Fibroblast of the aortic adventitia (primary cell): ENCODE measurements around the gene AVPR2. TPM values are rescaled to one million over a fixed set of nuclear protein-coding genes. Genes with fewer than 3 reads are reported as not detected.

Experiments
- DNase-seq: peaks from one replicate; pipeline ENCODE4 v3.0.0-alpha.2; 2010; ENCODE audit warnings: low read depth
- H3K4me3 ChIP-seq: 2 replicates; pipeline ENCODE4 v1.5.1; 2011; ENCODE audit warnings: low read depth, mild to moderate bottlenecking, control low read depth, low read length, moderate library complexity
- CTCF ChIP-seq: IDR thresholded peaks from 2 replicates; pipeline ENCODE4 v1.5.1; 2011; ENCODE audit warnings: mild to moderate bottlenecking, low read length, control low read depth, inconsistent platforms; ENCODE audit not compliant: insufficient read depth
- total RNA-seq: library from RNA; depleted of rRNA; stranded (reverse); fragments of >200 nt; gene quantifications from 2 replicates; pipeline ENCODE4 v1.2.3, GENCODE V29; 2012; ENCODE audit warnings: low replicate concordance

Gene AVPR2
- total RNA-seq, 1 donor: not detected

- TF ChIP-seq CTCF: no peak
- no peak for DNase-seq
- H3K4me3 ChIP-seq: no peak overlapping the region
Measured at GRCh38 chrX:153906126-153906917, 1.8 kb downstream of the AVPR2 start.

- TF ChIP-seq CTCF: no peak
- H3K4me3 ChIP-seq: no peak overlapping the region
- DNase-seq: no peak
Measured at GRCh38 chrX:153907456-153907855, 3.0 kb downstream of the AVPR2 start.

- H3K4me3 ChIP-seq: no peak overlapping the region
- no peak for TF ChIP-seq CTCF
- DNase-seq: no peak
Measured at GRCh38 chrX:153908219-153908860, 3.9 kb downstream of the AVPR2 start.

GRCh38 chrX:153909024-153909979, 4.8 kb downstream of the AVPR2 start:
- no peak for DNase-seq
- no peak for TF ChIP-seq CTCF
- no peak overlapping the region for H3K4me3 ChIP-seq

- TF ChIP-seq CTCF: no peak
- H3K4me3 ChIP-seq: no peak overlapping the region
- no peak for DNase-seq
Measured at GRCh38 chrX:153909980-153910360, 5.5 kb downstream of the AVPR2 start.

- H3K4me3 ChIP-seq: no peak overlapping the region
- TF ChIP-seq CTCF: no peak
- DNase-seq: no peak
Measured at GRCh38 chrX:153910446-153910845, 6.0 kb downstream of the AVPR2 start.
